G401 (cell line): ENCODE measurements around the gene FHDC1. TPM values are rescaled to one million over a fixed set of nuclear protein-coding genes. Genes with fewer than 3 reads are reported as not detected.
A peak's percentile ranks its signal among the peaks of the same experiment; 100 is the strongest.
"Not testable (repeated sequence)": the region's sequence is repeated elsewhere in the genome, so short reads cannot be mapped to it uniquely, and the experiment has no call there.

Experiments
- DNase-seq: peaks from one replicate; pipeline ENCODE4 v3.0.0-alpha.2; 2015; ENCODE audit warnings: low spot score
- in situ Hi-C: cut with HindIII; loops from 2 replicates; pipeline ENCODE4 v1.10.0; 2016; ENCODE audit warnings: low sequenced_read_pairs, mixed read lengths
- total RNA-seq: library from RNA; depleted of rRNA; stranded (reverse); fragments of >200 nt; shearing (Covaris generic); gene quantifications from 2 replicates; pipeline ENCODE4 v1.2.3, GENCODE V29; 2014; rRNA removed

FHDC1 gene
- 0.06 and 0.27 TPM in 2 replicates for total RNA-seq

DNA sequence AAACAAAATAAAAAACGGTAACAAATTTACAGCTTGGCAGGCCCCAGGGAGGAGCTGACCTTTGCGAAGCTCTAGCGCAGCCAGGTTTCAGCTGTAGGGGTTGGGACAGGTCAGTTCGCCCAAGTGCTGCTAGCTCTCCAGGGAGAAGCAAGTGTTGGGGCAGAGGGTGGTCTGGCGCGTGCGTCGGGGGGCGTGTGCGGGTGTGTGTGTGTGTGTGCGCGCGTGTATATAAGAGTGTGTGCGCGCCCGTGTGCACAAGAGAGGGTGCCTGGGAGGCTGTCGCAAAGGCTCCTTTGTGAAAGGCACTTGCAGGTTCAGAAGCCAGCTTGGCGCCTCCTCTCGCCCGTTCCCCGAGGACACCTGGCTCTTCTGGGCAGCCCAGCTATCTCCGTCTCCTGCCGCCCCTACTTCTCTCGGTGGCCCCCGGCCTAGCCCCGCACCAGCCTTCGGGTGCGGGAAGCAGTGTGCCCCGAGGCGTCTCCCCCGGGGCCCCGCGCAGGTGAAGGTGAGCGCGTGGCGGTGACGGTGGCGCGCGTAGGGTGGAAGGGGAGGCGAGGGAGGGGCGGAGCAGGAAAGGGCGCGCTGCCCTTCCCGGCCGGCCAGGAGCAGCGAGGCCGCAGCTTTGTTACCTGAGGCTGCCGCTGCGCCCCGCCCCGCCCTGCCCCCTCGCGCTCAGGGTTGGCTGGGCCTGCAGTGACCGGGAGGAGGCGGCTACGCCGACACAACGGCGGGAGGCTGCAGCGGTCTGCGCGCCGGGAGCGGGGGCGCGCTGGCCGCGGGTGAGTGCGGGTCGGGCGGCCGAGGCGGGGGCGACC is at the start of gene FHDC1:
TSS of gene FHDC1 (plus strand) at position 693 of the 815 bp plus-strand sequence. CDS start 6,735 bp downstream, outside the sequence.
- in situ Hi-C loops: no loop called here
- DNase-seq: peak; percentile 76

- in situ Hi-C loops: no loop called here
- DNase-seq: no peak
These were observed 48.1 kb upstream of the FHDC1 start for GRCh38 chr4:152887981-152888380.

DNA sequence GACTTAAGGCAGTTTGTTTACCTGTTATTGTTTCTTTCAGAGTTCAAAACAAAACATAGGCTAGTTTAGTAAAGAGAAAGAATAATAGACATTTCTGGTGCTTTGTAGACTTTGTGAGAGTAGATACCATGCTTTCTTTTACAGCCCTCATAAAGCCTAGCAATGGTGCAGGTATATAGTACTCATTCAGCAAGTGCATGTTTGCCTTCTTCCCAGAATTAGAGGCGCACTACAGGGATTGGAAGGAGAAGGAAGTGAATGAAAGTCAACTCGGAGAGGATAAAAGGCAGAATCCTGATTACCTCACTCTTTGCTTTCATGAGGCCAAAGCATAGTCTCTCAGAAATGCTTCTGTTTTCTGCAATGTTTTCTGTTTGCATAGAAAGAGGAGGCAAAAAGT is 43.1 kb upstream of the FHDC1 start:
- no peak for DNase-seq
- in situ Hi-C loops: no loop called here

GRCh38 chr4:152894673-152895072 is 41.5 kb upstream of the FHDC1 start:
- in situ Hi-C loops: no loop called here
- no peak for DNase-seq

- peak; percentile 51 for DNase-seq
- in situ Hi-C loops: no loop called here
These were observed 39.3 kb upstream of the FHDC1 start for GRCh38 chr4:152896811-152897210.

DNA sequence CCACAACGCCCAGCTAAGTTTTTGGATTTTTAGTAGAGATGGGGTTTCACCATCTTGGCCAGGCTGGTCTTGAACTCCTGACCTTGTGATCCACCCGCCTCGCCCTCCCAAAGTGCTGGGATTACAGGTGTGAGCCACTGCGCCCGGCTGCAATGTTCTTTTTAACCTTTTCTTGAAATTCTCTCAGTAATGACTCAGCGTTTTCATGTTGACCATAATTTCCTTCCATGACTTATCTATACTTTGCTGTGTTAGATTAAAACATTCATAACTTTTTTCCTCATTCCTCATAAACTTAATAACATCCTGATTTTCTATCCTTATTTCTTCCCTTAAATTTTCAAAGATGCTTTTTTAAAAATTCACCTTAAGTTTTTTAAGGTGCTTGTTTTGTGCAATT is 38.0 kb upstream of the FHDC1 start:
- DNase-seq: not testable (repeated sequence)

GRCh38 chr4:152898606-152899005 is 37.5 kb upstream of the FHDC1 start:
- DNase-seq: no peak
- in situ Hi-C loops: no loop called here

More for the DNA sequence above, 38.0 kb upstream of the FHDC1 start:
- in situ Hi-C loops: not testable (repeated sequence)

- DNase-seq: no peak
These were observed 35.7 kb upstream of the FHDC1 start for GRCh38 chr4:152900395-152900794.

GRCh38 chr4:152901205-152901604 is 34.9 kb upstream of the FHDC1 start:
- DNase-seq: no peak
- in situ Hi-C loops: no loop called here

More at GRCh38 chr4:152900395-152900794, 35.7 kb upstream of the FHDC1 start:
- in situ Hi-C loops: no loop called here

GRCh38 chr4:152903658-152904057 is 32.5 kb upstream of the FHDC1 start:
- no peak for DNase-seq
- in situ Hi-C loops: no loop called here

- DNase-seq: no peak
- in situ Hi-C loops: no loop called here
These were observed 26.2 kb upstream of the FHDC1 start for GRCh38 chr4:152909901-152910300.

DNA sequence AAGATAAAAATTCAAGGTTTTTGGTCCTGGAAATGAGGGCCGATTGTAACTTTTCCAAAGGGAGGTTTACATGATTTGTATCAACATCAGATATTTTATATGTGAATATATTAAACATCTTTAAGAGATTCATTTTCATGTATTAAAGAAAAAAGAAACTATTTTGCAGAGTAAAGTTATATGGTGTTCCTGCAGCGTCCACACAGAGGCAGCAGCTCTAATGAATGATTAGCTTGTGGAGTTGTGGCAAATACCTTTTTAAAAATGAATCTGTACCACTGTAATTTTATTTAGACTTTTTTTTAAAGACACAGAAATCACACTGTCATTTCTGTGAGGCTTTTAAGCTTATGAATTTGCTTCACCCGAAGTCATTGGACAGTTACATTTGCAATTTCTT is 25.6 kb upstream of the FHDC1 start:
- in situ Hi-C loops: no loop called here

DNA sequence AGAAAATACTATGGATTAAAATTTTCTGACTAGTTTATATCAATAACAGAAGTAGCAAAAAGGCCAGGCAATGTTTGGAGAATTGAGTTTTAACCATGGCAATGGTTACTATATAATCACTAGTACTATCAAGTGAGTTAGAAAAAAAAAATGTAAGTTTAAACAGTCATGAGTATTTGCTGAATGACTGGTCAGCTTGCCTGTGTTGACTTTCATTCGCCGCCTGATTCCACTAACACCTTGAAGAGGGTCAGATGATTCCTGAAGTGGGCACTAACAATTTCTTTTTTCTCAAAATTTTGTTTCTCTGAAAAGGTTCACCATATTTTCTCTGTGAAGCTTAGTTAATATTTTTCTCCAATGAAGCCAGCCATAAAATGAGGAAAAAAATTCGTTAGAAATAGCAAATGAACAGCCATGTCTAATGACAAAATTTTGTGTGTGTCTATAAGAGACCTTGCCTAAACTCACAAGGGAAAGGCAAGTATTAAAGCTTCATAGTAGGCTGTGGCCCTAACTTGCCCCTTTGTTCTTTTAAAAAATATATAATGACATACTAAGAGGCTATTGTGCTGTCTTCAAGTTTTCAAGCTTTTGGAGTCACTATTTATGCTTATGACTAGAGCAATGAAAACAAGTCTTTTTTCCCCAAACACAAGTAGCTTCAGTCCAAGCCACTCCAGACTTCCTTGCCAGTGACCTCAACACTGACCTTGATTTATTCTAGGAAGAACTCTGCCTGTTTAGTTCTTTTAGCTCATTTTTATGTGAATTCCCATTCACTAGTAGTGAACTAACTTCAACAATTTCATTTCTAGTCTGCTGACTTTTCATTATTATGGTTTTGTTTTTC is 18.4 kb upstream of the FHDC1 start:
- in situ Hi-C loops: no loop called here

More for the DNA sequence above, 25.6 kb upstream of the FHDC1 start:
- no peak for DNase-seq

DNA sequence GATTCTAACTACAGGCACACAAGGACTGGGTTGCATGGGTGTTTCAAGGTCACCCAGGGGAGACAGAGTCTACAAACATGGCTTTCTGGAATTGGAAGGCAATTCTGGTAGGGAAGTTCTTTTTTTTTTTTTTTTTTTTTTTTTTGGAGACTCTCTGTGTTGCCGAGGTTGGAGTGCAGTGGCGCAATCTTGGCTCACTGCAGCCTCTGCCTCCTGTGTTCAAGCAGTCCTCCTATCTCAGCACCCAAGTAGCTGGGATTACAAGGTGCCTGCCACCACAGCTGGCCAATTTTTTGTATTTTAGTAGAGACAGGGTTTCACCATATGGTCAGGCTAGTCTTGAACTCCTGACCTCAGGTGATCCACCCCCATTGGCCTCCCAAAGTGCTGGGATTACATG is 16.3 kb upstream of the FHDC1 start:
- in situ Hi-C loops: no loop called here
- DNase-seq: no peak

More for the DNA sequence above, 18.4 kb upstream of the FHDC1 start:
- no peak for DNase-seq

- in situ Hi-C loops: no loop called here
These were observed 15.4 kb upstream of the FHDC1 start for GRCh38 chr4:152920768-152921167.

GRCh38 chr4:152921284-152921683 is 14.8 kb upstream of the FHDC1 start:
- no peak for DNase-seq
- in situ Hi-C loops: no loop called here

More at GRCh38 chr4:152920768-152921167, 15.4 kb upstream of the FHDC1 start:
- DNase-seq: no peak

DNA sequence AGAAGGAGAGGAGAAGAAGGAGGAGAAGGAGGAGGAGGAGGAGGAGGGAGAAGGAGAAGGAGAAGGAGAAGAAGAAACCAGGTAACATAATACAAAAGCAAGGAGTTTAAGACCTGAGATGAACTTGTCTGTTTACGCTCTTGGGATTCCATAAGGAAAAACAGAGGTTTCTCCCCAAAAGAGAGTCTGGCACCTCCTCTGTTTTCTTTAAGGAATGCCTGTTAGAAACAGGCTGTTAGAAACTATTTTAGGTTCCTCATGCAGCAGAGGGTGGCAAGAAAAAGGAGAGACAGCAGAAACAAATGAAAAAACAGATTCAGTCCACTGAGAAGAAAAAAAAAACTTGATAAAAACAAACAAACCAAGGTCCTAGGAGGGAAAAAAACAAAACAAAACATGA is 10.3 kb upstream of the FHDC1 start:
- in situ Hi-C loops: no loop called here
- no peak for DNase-seq

- no peak for DNase-seq
- in situ Hi-C loops: no loop called here
These were observed 9.2 kb upstream of the FHDC1 start for GRCh38 chr4:152926959-152927358.

GRCh38 chr4:152927737-152928136 is 8.4 kb upstream of the FHDC1 start:
- in situ Hi-C loops: no loop called here
- no peak for DNase-seq

- DNase-seq: no peak
- in situ Hi-C loops: no loop called here
These were observed 7.8 kb upstream of the FHDC1 start for GRCh38 chr4:152928286-152928685.
